Activated effector memory CD4-positive, alpha-beta T cell treated with Interleukin-2 at 50 U/mL for 16 hours (primary cell): ENCODE measurements around the gene RSPRY1.

Source experiments
- DNase-seq: peaks from one replicate; pipeline ENCODE4 v3.0.0-alpha.2; 2020

The RSPRY1 gene

DNA sequence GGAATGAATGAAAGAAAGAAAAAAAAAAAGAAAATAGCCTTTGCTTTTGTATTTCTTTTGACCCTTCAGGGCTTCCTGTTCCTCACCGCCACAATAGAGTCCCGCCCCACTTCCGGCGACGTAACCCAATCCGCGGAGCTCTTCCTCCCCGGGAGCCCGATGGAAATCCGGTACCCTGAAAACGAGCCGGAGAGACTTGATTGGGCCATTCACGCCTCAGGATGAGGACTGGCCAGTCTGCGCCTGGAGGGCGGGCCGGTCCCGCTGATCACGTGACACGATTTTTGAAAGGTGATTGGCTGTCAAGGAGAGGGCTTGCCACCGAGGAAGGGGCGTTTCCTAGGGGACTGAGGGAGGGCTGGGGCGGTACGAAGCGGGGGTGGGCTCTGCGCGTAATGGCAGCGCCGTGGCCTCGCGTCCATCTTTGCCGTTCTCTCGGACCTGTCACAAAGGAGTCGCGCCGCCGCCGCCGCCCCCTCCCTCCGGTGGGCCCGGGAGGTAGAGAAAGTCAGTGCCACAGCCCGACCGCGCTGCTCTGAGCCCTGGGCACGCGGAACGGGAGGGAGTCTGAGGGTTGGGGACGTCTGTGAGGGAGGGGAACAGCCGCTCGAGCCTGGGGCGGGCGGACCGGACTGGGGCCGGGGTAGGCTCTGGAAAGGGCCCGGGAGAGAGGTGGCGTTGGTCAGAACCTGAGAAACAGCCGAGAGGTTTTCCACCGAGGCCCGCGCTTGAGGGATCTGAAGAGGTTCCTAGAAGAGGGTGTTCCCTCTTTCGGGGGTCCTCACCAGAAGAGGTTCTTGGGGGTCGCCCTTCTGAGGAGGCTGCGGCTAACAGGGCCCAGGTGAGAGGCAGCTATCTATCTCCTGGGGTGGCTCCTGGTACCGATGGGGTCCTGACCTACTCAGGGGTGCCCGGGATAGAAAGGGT, at the start of gene RSPRY1, which contains the start of gene PSME3IP1:
Gene RSPRY1 (plus strand): TSS at position 385 of the 927 bp plus-strand sequence. CDS start 18,330 bp downstream, outside the sequence.
Gene PSME3IP1 (minus strand): TSS at position 95 of the 927 bp plus-strand sequence. CDS start 12,185 bp downstream, outside the sequence.
- peak; percentile 99 for DNase-seq

DNA sequence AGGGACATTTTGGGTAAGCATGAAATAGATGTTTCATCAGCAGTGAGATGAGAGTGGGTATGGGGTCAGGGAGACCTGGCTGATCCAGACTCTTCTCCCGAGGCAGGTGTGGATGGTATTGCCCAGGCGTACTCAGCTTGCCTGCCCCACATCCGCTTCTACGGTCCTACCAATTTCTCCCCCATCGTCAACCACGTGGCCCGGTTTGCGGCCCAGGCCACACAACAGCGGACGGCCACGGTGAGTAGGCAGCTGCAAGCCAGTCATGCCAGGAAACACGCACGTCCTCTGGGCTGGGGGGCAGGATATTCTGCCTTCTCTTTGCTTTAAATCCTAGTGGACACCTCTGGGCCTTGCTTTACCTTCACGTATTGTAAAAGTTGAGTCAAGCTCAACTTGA, 49.1 kb upstream of the RSPRY1 start:
- DNase-seq = no peak

DNA sequence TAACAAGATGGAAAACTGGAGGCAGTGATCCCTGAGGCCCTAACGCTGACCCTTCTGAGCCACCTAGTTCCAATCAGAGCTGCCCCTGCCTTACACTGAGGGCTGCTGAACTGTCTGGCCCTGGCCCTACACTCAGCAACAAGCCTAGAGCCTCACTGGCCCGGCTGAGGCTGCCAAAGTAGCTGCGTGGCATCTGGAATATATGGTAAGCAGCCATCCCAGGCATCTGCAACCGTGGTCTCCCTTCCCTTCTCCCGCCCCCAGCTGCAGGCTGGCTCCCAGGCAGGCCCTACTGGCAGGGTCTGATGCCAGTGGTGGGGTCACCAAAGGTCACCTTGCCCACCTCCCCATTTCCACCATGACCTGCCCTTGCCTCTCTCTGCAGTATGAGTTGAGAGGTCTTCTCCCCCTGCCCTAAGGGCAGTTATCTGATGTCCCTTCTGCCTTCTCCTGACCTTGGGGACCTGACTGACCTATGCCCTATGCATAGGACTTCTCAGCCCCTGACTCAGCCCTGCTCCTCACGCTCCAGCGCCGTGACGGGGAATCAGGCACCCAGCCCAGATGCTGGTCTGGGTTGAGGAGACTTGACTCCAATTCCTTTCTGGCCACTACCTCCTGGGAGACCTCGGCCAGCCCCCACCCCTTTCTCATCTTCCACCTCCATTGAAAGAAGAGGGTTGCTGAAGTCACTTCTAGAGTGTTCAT, 48.4 kb upstream of the RSPRY1 start:
- no peak for DNase-seq

DNA sequence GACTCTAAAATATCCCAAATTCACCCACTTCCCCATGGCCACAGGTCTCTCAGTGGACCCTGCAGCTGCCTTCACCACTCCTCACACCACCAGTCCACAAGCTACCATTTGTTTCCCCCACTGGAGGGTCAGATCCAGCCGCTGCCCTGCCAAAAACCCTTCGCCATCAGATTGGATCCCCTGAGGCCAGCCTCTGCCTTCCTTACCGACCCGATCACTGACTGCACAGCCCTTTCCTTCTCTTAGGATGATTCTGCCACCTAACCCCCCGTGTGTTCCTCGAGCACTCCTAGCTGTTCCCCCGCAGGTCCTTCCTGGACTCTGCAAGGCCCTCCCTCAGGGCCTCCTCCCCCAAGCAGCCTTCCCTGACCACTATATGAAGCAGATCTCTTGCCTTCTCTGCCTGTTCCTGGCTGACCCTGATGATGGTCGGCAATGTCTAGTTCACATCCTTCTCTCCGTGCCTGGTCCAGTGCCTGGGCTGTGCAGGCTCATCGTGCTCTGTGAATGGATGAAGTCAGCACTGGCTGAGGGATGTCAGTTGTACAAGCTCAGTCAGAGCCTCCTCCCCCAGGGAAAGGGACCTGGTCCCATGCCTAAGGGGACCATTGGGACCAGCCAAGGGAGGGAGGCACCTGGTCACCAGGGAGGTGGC, 47.7 kb upstream of the RSPRY1 start:
- DNase-seq = no peak

DNA sequence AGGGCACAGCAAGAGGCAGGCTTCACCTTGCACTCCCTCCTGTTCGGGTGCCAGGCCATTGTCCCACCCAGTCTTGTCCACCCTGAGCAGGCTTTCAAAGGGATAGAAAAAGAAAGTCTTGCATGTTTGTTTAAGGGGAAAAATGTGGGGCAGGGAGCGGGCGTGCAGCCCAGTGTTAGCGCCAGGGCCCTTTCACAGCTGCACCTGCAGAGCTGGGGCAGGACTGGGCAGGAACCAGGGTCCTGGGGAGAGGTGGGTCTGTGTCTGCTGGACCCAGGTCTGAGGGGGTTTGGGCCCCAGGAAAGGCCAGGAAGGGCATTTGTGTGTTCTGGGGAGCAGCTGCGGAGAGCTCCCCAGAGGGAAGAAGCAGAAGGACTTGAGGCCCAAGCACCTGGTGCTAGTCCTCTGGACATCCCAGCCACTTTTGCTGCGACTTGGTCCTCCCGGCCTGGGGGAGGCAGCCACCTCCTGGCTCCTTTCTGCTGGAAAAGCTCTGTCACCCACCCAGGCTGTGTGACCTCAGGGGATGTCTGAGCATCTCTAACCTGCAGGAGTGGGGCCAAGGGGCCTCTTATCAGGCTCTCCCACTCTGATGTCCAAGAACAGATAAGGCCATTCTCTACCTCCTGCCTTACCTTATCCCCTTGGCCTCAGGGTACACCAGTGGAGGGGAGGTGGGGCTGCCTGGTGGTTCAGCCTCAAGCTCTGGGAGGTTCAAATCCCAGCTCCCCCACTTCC, 45.0 kb upstream of the RSPRY1 start:
- DNase-seq = no peak

DNA sequence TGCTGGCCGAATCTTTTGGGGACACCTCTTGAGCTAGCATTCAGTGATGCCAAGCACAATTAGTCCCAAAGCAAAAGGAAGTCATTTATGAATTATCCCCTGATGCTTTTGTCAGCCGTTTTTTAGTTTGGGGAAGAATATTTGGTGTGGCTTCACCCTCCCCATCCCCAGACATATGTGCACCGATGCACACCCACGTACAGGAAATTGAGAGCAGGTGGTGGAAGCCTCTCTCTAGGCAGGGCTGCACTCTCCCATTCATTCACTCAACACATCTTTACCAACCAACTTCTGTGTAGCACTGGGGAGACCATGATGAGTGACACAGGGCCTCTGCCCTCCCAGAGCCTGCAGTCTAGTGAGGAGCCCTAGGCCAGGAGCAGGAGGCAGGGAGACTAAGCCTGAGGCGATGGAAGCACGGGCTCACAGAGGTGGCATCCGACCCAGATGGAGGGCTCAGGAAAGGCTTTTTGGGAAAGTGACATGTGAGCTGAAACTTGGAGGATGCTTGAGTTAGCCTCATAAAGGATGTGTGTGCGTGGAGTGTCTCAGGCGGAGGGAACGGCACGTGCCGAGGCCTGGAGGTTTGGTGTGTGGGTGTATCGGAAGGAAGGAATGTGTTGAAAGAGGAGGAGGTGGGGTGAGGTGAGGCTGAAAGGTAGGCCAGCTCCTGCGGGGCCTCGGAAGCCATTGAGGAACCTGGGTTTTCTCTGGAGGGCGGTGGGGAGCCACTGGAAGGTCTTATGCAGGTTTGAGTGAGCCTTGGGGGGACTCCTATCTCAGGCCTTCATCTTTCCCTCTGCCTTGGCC, 44.1 kb upstream of the RSPRY1 start:
- no peak for DNase-seq

DNA sequence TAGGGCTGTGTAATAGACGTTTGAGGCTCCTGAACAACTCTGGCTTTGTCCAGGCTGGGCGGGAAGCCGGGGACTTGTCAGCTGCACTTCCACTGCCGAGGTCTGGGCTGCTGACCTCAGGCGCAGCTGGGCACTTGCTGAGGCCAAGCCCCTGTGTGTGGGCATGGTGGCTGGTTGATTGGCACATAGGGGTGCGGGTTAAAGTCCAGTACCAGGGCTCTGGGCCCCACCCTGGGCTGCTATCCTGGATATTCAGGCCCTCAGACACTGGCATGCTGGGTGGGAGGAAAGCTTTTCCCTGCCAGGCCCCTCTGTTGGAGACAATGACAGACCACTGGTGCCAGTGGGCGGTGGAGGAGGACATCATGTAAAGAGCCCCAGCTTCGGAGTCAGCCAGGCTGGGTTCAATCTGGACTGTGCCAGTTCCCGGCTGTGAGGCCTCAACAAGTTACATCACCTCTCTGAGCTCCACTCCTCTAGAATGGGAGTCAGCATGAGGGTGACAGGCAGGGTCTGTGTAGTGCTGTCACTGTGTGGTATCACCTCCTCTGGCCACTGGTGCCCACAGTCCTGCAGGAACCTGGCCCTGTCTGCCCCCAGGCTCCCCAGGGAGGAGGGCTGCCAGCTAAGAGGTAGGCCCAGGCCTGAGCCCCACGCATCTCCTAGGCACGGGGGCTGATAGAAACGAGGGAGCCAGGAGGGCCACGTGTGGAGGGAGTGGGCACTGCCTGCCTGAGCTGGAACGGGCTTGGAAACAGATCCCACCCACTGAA, 42.8 kb upstream of the RSPRY1 start:
- no peak for DNase-seq

DNA sequence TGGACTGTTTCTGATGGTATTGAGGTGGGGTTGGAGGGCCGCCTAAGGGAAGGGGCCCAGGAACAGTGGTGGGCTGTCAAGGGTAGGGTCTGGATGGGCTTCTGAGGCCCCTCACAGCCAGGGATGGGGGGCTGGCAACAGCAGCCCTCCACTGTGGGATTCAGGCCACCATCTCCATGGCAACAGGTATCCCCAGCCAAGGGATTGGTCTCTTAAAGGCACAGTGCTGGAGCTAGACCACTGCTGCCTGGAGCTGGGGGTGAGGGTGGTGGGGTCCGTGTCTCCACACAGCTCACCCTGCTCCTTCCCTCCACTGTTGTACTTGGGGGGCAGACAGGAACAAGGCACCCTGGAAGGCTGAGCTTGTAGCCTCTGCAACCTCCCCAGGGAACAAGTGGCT, 42.1 kb upstream of the RSPRY1 start:
- no peak for DNase-seq

DNA sequence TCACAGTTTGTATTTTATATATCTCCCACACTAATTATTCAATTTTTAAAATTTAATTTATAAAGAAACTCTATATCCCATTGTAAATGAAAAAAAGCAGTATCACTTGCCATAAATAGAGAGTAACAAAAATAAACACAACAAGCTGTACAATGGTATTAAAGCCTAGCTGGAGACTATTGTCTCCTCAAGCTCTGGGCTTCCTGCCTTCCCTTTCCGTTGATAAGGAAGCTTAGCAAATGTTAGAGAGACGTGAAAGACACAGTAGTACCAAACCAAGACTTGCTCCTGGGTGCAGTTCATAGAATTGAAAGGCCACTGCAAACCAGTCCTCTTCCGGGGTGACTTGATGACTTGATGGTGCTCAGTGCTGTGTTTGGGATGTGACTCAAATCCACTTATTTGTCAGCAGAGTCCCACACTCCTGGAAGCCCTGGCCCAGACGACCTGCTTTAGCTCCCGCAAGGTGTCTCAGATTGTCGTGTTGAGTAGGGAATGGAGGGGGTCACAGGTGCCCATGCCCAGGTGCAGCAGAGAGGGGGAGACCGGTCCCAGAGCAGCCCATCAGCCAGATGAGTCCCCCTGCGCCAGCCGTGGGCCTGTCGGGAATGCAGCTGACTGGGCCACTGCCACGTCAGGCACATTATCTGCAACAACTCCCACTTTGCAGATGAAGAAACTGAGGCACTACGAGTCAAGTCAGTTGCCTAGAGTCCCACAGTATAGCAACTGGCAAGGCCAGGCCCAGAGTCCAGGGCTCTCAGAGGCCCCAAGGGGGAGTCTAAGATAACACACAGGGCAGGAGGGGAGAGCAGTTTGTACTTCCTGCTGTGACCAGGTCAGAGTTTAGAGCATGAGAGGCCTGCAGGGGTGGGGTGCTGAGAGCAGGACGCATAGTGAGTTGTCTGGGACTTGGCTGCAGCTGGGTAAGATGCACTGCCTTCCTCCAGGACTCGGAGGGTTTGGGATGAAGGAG, 40.8 kb upstream of the RSPRY1 start:
- DNase-seq = no peak

DNA sequence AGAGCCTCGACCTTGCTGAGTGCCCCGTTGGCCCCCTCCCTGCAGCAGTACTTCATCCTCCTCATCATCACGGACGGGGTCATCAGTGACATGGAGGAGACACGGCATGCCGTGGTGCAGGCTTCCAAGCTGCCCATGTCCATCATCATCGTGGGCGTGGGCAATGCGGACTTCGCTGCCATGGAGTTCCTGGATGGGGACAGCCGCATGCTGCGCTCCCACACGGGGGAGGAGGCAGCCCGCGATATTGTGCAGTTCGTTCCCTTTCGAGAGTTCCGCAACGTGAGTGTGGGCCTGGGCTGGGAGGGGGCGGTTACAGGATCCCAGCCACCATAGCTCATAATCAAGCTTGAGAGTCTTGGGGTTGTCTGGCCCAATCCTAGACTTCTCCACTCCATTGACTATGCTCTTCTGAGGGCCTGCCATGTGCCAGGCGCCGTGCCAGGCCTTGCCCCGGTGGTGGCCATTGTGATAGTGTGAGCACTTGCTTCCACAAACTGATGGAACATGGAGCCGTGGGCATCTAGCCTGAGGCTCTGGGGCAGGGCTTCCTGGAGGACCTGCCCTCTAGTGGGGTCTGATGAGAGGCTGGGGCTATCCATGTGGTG, 40.0 kb upstream of the RSPRY1 start:
- no peak for DNase-seq

DNA sequence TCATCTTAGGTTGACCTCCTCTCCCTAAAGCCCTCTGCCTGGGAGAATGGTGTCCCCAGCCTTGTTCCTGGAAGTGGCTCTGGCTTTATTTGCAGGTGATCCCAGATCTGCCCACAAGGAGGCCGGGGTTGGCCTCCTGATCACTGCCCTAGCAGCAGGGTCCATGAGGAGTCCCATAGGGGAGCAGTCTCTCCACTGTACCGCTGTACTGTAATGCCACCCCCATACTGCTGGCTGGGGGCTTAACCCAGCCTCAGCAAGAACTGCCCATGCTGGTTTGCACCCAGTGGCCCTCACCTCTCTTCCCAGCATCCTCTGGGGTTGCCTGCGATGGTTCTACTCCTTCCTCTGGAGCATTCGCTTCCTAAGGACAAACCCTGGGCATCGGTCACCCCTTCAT, 39.4 kb upstream of the RSPRY1 start:
- DNase-seq = no peak

DNA sequence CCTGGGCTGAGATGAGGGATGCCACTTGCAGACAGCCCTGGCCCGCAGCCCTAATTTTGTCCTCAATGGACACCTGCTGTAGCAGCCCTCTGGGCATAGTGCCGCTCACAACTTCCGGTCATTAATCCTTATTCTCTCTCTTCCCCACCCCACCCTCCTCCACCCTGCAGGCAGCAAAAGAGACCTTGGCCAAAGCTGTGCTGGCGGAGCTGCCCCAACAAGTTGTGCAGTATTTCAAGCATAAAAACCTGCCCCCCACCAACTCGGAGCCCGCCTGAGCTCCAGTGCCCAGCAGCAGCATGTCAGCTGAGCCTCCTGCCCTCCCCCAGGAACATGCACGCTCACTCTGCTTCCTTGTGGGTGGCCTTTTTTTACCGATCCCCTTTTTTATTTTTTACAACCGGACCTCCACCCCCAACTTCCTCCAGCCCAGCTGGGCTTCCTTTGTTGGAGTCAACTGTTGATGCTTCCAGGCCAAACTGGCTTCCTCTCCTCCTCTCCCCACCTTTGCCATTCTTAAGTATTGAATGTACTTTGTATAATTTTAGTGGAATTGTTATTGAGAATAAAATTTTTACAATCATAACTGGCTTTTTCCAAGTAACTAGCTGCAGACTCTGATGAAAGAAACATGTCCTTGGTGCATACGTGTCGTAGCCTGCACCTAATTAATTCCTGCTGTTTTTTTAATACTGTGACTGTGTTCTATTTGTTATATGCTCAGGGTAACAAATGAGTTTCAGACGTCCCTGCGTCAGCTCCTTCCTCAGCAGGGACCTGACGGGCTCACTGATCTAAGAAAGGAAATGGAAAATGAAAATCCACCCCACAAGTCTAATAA, 38.5 kb upstream of the RSPRY1 start:
- DNase-seq = no peak

DNA sequence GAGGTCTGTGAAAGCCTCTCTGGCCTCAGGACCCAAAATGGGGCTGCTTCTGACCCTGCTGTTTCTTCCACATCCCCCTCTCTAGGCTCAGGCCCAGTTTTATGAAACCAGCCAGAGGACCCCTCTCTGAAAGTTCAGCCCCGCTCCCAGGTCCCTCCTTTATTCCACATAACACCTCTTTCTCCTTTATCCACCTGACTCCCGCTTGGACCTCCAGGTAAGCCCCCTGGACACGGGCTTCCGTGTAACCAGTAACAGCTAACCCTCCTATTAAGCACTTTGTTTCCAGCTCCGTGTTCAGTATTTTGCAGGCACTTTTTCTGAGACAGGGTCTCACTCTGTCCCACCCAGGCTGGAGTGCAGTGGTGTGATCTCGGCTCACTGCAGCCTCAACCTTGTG, 37.6 kb upstream of the RSPRY1 start:
- no peak for DNase-seq

DNA sequence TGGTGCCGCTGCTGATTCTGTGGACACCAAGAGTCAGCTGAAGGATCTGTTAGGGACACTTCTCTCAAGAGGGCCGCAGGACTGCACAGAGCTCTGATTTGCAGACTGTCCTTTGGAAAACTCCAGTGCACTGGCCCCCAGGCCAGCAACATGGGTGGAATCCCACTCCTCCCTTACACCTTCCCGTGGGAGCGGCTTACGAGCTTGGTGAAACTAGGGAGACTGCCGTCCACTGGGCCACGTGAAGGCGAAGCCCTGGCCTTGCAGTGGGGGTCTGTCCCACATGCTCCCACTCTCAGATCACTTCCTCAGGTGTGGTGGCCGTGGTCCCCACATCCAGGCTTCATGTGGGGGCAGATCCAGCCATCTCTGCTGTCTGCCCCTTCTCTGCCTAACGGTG, 36.7 kb upstream of the RSPRY1 start:
- DNase-seq = no peak

DNA sequence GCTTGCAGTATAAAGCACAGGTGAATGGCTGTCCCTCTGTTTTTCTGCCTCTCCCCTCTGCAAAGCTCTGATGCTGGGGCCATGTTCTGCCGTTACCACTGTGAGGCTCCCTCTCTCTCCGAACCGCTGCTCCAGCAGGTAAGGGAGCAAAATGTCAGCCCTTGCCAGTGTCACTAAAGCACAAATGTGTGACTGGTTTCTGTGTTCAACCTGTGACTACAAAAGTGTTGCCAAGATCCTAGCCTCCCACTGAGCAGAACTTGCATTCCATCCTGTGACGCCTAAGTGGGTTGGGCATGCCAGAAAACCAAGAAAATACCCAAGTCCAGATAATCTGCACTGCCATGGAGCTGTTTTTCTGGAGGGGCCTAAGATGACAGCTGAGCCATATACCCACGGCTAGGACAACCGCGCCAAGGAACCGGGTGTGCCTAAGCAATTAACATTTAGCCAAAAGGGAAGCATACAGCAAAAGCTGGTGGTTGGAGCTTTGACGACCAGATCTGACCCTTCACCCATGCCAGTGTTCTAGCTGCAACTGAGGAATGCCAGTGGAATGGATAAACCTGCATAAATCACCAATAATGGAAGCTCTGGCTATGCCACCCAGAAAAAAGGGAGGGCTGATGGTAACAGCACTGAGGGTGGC, 35.3 kb upstream of the RSPRY1 start:
- DNase-seq = no peak

DNA sequence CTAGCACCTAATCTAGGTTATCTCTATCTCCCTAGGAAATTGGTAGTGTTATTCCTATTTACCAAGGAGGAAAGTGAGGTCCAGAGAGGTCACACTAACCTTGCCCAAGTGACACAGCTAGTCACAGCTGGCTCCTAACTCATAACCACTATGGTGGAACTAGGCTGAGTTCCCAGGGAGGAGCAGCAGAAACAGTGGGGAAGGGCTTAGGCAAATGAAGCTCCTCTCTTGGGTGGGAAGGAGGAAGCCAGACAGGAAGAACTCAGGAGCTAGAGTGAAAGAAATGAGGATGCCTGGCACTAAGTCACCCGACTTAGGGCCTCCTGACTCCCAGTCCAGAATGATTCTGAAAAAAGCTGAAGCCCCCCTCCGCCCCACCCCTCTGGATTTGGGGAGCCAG, 34.8 kb upstream of the RSPRY1 start:
- DNase-seq = no peak
